Neural cell (in vitro differentiated cells): ENCODE results near the gene CAPSL. TPM values are rescaled to one million over a fixed set of nuclear protein-coding genes. Genes with fewer than 3 reads are reported as not detected.

Source experiments
- H2AFZ ChIP-seq: fragments of 200-600, 300-800 bp; sonication (generic), shearing (Covaris generic); 2 replicates; pipeline ENCODE4 v1.6.0; 2014; ENCODE audit warnings: low read depth, mild to moderate bottlenecking, antibody characterized with exemption, low read length, moderate library complexity
- H3F3A ChIP-seq: fragments of 200-600 bp; shearing (Covaris generic); 2 replicates; pipeline ENCODE4 v1.6.1; 2016; ENCODE audit warnings: mild to moderate bottlenecking, moderate library complexity, mixed read lengths, antibody characterized with exemption, low read length; ENCODE audit not compliant: insufficient read depth, poor library complexity, severe bottlenecking
- H3K27ac ChIP-seq: fragments of 200-600, 300-800 bp; sonication (generic), shearing (Covaris generic); 2 replicates; pipeline ENCODE4 v1.5.1; 2014; ENCODE audit warnings: mild to moderate bottlenecking, low read length, moderate library complexity
- H3K27me3 ChIP-seq: fragments of 300-800, 200-600 bp; sonication (generic), shearing (Covaris generic); 2 replicates; pipeline ENCODE4 v1.6.0; 2014; ENCODE audit warnings: mild to moderate bottlenecking, low read depth, low read length, moderate library complexity; ENCODE audit not compliant: insufficient read depth
- H3K36me3 ChIP-seq: fragments of 300-800, 200-600 bp; sonication (generic), shearing (Covaris generic); 2 replicates; pipeline ENCODE4 v1.5.1; 2014; ENCODE audit warnings: mild to moderate bottlenecking, antibody characterized with exemption, low read length, moderate library complexity; ENCODE audit not compliant: insufficient read depth
- H3K4me2 ChIP-seq: fragments of 300-800, 200-600 bp; sonication (generic), shearing (Covaris generic); 2 replicates; pipeline ENCODE4 v1.6.0; 2014; ENCODE audit warnings: mild to moderate bottlenecking, low read length
- H3K4me3 ChIP-seq: fragments of 300-800, 200-600 bp; sonication (generic), shearing (Covaris generic); 2 replicates; pipeline ENCODE4 v1.5.1; 2014; ENCODE audit warnings: mild to moderate bottlenecking, low read length, moderate library complexity
- H3K79me2 ChIP-seq: fragments of 200-600 bp; shearing (Covaris generic); replicated peaks from 2 replicates; pipeline ENCODE4 v1.6.0; 2014; ENCODE audit warnings: mild to moderate bottlenecking, low read length, moderate library complexity; ENCODE audit not compliant: insufficient read depth
- H3K9ac ChIP-seq: fragments of 300-800, 200-600 bp; sonication (generic), shearing (Covaris generic); 2 replicates; pipeline ENCODE4 v1.6.1; 2016; ENCODE audit warnings: mild to moderate bottlenecking, low read length, mixed read lengths
- H3K9me2 ChIP-seq: fragments of 200-600 bp; shearing (Covaris generic); 2 replicates; pipeline ENCODE4 v1.6.1; 2016; ENCODE audit warnings: mild to moderate bottlenecking, low read length, mixed read lengths; ENCODE audit not compliant: insufficient read depth
- H3K9me3 ChIP-seq: fragments of 200-600, 300-800 bp; sonication (generic), shearing (Covaris generic); 2 replicates; pipeline ENCODE4 v1.6.1; 2016; ENCODE audit warnings: mild to moderate bottlenecking, mixed run types, low read length, moderate library complexity, mixed read lengths
- H4K20me1 ChIP-seq: fragments of 200-600 bp; shearing (Covaris generic); 2 replicates; pipeline ENCODE4 v1.6.1; 2016; ENCODE audit warnings: mild to moderate bottlenecking, mixed run types; ENCODE audit not compliant: insufficient read depth
- EP300 ChIP-seq: fragments of 450-650 bp; conservative IDR thresholded peaks from 2 replicates; pipeline ENCODE4 v1.6.1; 2014; ENCODE audit warnings: antibody characterized with exemption, mild to moderate bottlenecking, moderate library complexity; ENCODE audit not compliant: poor library complexity, severe bottlenecking
- EZH2 ChIP-seq: fragments of 200-600, 300-800 bp; shearing (Covaris generic), sonication (generic); IDR thresholded peaks from 2 replicates; pipeline ENCODE4 v1.6.1; 2014; ENCODE audit warnings: antibody characterized with exemption, low read length, borderline replicate concordance, mild to moderate bottlenecking; ENCODE audit not compliant: insufficient read depth, poor library complexity, severe bottlenecking
- MXI1 ChIP-seq: fragments of 450-650 bp; conservative IDR thresholded peaks from 2 replicates; pipeline ENCODE4 v1.6.1; 2014; ENCODE audit warnings: antibody characterized with exemption, mild to moderate bottlenecking; ENCODE audit not compliant: poor library complexity, severe bottlenecking
- POLR2AphosphoS5 ChIP-seq: IDR thresholded peaks from 2 replicates; pipeline ENCODE4 v1.6.1; 2012
- RAD21 ChIP-seq: fragments of 450-650 bp; conservative IDR thresholded peaks from 2 replicates; pipeline ENCODE4 v1.6.1; 2014; ENCODE audit warnings: antibody characterized with exemption, mild to moderate bottlenecking, moderate library complexity
- REST ChIP-seq: IDR thresholded peaks from 2 replicates; pipeline ENCODE4 v1.6.1; 2012; ENCODE audit warnings: borderline replicate concordance
- SMC3 ChIP-seq: fragments of 450-650 bp; conservative IDR thresholded peaks from 2 replicates; pipeline ENCODE4 v1.6.1; 2014; ENCODE audit warnings: antibody characterized with exemption, mild to moderate bottlenecking, moderate library complexity; ENCODE audit not compliant: poor library complexity
- TAF1 ChIP-seq: IDR thresholded peaks from 2 replicates; pipeline ENCODE4 v1.6.1; 2012; ENCODE audit warnings: low read depth
- polyA plus RNA-seq: library from polyadenylated mRNA; depleted of rRNA; stranded (reverse); fragments of >200 nt; gene quantifications from 2 replicates; pipeline ENCODE4 v1.2.3, GENCODE V29; 2014
- TF ChIP-seq, protein P1 (sequence below): fragments of 450-650 bp; IDR thresholded peaks from 2 replicates; pipeline ENCODE4 v1.5.1; 2014; ENCODE audit warnings: antibody characterized with exemption, mild to moderate bottlenecking, moderate library complexity; ENCODE audit not compliant: poor library complexity, severe bottlenecking

Gene CAPSL
- polyA plus RNA-seq, 1 donor from 2014 or later: 2.3 TPM

DNA sequence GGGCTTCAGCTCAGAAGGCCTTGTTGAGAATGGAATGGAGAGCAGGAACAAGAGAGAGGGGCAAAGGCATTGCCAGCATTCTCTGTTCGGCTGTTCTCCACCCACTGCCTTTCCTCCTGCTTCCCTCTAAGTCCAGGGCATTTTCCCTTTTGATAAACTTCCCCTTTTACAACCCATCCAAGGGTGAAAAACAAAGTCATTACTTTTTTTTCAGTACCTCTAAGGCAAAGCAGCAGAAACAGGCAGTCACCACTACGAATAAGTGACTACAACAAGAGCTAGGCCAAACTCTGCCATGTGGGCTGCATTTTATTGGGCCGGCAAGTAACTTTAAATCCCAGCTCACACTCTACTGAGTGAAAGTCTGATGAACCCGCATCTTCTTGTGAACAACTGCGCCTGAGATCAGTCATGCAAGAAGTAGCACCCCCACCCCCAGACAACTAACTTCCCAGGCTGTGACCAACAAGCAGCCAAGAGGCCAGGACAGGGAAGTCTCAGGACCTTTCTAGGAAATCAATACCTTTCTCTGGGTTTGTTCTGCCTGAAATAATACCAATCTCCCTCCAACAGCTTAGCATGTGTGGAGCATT lies 68.6 kb downstream of the CAPSL start:
- H3K79me2 ChIP-seq: no peaks in the 10 kb centered on the region
- no peaks in the 10 kb centered on the region for H3K9me3 ChIP-seq
- no peaks in the 10 kb centered on the region for H3K36me3 ChIP-seq
- H3K9ac ChIP-seq: no peak overlapping the region
- no peak overlapping the region for H3K27ac ChIP-seq
- H3K9me2 ChIP-seq: no peaks in the 10 kb centered on the region
- TF ChIP-seq REST (no peak), EP300 (no peak)
- no peaks in the 10 kb centered on the region for H3K27me3 ChIP-seq
- H3F3A ChIP-seq: no peaks in the 10 kb centered on the region
- no peak overlapping the region for H2AFZ ChIP-seq
- H3K4me3 ChIP-seq: no peak overlapping the region
- H4K20me1 ChIP-seq: no peaks in the 10 kb centered on the region
- H3K4me2 ChIP-seq: no peak overlapping the region

DNA sequence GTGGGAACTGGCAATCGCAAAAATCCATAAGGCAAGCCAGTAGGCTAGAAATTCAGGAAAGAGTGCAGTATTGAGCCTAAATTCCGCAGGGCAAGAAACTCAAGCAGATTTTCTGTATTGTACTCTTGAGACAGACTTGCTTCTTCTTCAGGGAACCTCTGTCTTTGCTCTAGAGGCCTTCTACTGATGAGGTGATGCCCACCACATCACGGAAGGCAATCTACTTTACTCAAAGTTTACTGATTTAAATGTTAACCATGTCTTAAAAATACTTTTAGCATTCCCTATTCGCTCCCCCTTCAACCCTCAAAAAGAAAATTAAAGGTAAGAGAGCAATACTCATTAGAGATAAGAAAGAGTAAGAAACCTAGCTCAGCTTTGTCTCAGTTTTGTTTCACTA lies 70.4 kb downstream of the CAPSL start:
- no peak overlapping the region for H3K4me2 ChIP-seq
- H3F3A ChIP-seq: no peaks in the 10 kb centered on the region
- H4K20me1 ChIP-seq: no peaks in the 10 kb centered on the region
- TF ChIP-seq TAF1 (no peak), REST (no peak), SMC3 (no peak), RAD21 (no peak), EP300 (no peak), EZH2 (no peak), POLR2AphosphoS5 (no peak), MXI1 (no peak)
- TF ChIP-seq, protein P1, sequence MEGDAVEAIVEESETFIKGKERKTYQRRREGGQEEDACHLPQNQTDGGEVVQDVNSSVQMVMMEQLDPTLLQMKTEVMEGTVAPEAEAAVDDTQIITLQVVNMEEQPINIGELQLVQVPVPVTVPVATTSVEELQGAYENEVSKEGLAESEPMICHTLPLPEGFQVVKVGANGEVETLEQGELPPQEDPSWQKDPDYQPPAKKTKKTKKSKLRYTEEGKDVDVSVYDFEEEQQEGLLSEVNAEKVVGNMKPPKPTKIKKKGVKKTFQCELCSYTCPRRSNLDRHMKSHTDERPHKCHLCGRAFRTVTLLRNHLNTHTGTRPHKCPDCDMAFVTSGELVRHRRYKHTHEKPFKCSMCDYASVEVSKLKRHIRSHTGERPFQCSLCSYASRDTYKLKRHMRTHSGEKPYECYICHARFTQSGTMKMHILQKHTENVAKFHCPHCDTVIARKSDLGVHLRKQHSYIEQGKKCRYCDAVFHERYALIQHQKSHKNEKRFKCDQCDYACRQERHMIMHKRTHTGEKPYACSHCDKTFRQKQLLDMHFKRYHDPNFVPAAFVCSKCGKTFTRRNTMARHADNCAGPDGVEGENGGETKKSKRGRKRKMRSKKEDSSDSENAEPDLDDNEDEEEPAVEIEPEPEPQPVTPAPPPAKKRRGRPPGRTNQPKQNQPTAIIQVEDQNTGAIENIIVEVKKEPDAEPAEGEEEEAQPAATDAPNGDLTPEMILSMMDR: no peak
- no peaks in the 10 kb centered on the region for H3K9me3 ChIP-seq
- no peaks in the 10 kb centered on the region for H3K36me3 ChIP-seq
- no peak overlapping the region for H3K27ac ChIP-seq
- H3K79me2 ChIP-seq: no peaks in the 10 kb centered on the region
- H2AFZ ChIP-seq: no peak overlapping the region
- no peaks in the 10 kb centered on the region for H3K27me3 ChIP-seq
- H3K4me3 ChIP-seq: no peak overlapping the region
- no peak overlapping the region for H3K9ac ChIP-seq
- H3K9me2 ChIP-seq: no peaks in the 10 kb centered on the region
